ENCODE results near the gene KDM1A. TPM values are rescaled to one million over a fixed set of nuclear protein-coding genes. Genes with fewer than 3 reads are reported as not detected.

KDM1A gene
- total and polyA plus RNA-seq, 2 donors (not counting 1 experiment from before 2014, with no cell fraction given), result 30.2 to 47.4 TPM

GRCh38 chr1:23079025-23079424 lies 59.8 kb downstream of the KDM1A start:
- Histone ChIP-seq H3K27me3 (replicated peaks in 1 of 4; ENCODE audit: control extremely low read depth in 1 of 4, control insufficient read depth in 3 of 4, insufficient read depth in 4 of 4, low read length in 3 of 4) (no peaks in the 10 kb centered on the region), H2AFZ (ENCODE audit: insufficient read depth, low read depth, low read length, poor library complexity, severe bottlenecking) (no peak overlapping the region), H3K36me3 (replicated peaks in 1 of 2; ENCODE audit: control extremely low read depth in 1 of 2, control insufficient read depth in 1 of 2, extremely low read depth in 1 of 2, insufficient read depth in 2 of 2, low read length in 1 of 2) (peaks cover 3 to 65% of the 10 kb centered on the region in 2 experiments), H3K4me2 (replicated peaks; ENCODE audit: low read depth, low read length, poor library complexity, severe bottlenecking) (no peak overlapping the region), H3K79me2 (ENCODE audit: control insufficient read depth, insufficient read depth, low read length) (no peaks in the 10 kb centered on the region), H3K4me3 (ENCODE audit: control extremely low read depth in 1 of 5, extremely low read depth in 1 of 5, insufficient read depth in 1 of 5, low read depth in 2 of 5, low read length in 4 of 5) (no peak overlapping the region), H3K9ac (ENCODE audit: low read length) (no peak overlapping the region), H3K9me3 (ENCODE audit: control extremely low read depth in 1 of 3, control insufficient read depth in 2 of 3, insufficient read depth in 1 of 3, low read length in 2 of 3) (no peaks in the 10 kb centered on the region), H3K27ac (ENCODE audit: low read length in 2 of 2) (no peak overlapping the region), H4K20me1 (ENCODE audit: control insufficient read depth, insufficient read depth, low read length, poor library complexity, severe bottlenecking) (no peaks in the 10 kb centered on the region), H3K4me1 (ENCODE audit: control insufficient read depth in 2 of 2, insufficient read depth in 2 of 2, low read length in 2 of 2) (no peaks in the 10 kb centered on the region)
- 98% methylated on average over 4 of the region's 6 CpGs for WGBS (ENCODE audit: insufficient coverage)
- no peaks in the 10 kb centered on the region for H3K9me3 Mint-ChIP-seq (ENCODE audit: insufficient read depth)
- intact Hi-C loops (cut with micrococcal nuclease), result no loop called here
- no peak overlapping the region for H3K27ac Mint-ChIP-seq
- ATAC-seq (ENCODE audit: low read depth) (no peak), DNase-seq (no peak)
- H3K4me1 Mint-ChIP-seq, result no peaks in the 10 kb centered on the region
- no peaks in the 10 kb centered on the region for H3K27me3 Mint-ChIP-seq
- no peak for TF ChIP-seq EZH2 (IDR thresholded peaks at IDR 0.05; ENCODE audit: borderline replicate concordance, insufficient read depth, low read depth, low read length, poor library complexity, severe bottlenecking)
- TF ChIP-seq, protein P1, sequence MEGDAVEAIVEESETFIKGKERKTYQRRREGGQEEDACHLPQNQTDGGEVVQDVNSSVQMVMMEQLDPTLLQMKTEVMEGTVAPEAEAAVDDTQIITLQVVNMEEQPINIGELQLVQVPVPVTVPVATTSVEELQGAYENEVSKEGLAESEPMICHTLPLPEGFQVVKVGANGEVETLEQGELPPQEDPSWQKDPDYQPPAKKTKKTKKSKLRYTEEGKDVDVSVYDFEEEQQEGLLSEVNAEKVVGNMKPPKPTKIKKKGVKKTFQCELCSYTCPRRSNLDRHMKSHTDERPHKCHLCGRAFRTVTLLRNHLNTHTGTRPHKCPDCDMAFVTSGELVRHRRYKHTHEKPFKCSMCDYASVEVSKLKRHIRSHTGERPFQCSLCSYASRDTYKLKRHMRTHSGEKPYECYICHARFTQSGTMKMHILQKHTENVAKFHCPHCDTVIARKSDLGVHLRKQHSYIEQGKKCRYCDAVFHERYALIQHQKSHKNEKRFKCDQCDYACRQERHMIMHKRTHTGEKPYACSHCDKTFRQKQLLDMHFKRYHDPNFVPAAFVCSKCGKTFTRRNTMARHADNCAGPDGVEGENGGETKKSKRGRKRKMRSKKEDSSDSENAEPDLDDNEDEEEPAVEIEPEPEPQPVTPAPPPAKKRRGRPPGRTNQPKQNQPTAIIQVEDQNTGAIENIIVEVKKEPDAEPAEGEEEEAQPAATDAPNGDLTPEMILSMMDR (IDR thresholded peaks at IDR 0.05), result no peak
- no peak overlapping the region for H3K4me3 Mint-ChIP-seq
- CTCF ChIA-PET, result interaction anchor here (2.1 kb wide), 1 partner anchor 105 kb away, joined by 5 read pairs; no protein-coding TSS in a partner anchor
- POLR2A ChIA-PET, result no interaction called here

DNA sequence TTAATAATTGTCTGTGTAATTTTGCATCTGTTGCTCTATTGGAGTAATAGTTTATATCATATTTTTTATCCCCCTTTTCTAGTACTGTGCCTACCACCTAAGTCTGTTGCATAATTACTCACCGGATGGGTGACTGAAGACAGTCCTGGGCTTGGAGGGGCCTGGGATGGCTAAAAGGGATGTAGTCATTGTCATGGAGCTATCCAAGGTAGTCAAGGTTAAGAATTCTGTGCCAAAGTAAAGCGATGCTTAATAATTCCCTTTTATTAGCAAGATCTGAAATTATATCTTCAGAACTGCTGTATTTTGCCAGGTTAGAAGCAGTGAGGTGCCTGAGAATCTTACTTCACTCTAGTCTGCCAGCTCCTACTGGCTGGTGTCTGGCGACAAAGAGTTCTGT lies 61.6 kb downstream of the KDM1A start:
- POLR2A ChIA-PET, result interaction anchor here (0.6 kb wide), 1 partner anchor 797 kb away, joined by 4 read pairs; no protein-coding TSS in a partner anchor
- Histone ChIP-seq H3K4me1 (ENCODE audit: control insufficient read depth in 2 of 2, insufficient read depth in 2 of 2, low read length in 2 of 2) (no peaks in the 10 kb centered on the region), H2AFZ (ENCODE audit: insufficient read depth, low read depth, low read length, poor library complexity, severe bottlenecking) (no peak overlapping the region), H3K4me2 (replicated peaks; ENCODE audit: low read depth, low read length, poor library complexity, severe bottlenecking) (no peak overlapping the region), H3K27ac (ENCODE audit: low read length in 2 of 2) (no peak overlapping the region), H3K4me3 (ENCODE audit: control extremely low read depth in 1 of 5, extremely low read depth in 1 of 5, insufficient read depth in 1 of 5, low read depth in 2 of 5, low read length in 4 of 5) (no peak overlapping the region), H3K79me2 (ENCODE audit: control insufficient read depth, insufficient read depth, low read length) (no peaks in the 10 kb centered on the region), H3K9ac (ENCODE audit: low read length) (no peak overlapping the region), H3K36me3 (replicated peaks in 1 of 2; ENCODE audit: control extremely low read depth in 1 of 2, control insufficient read depth in 1 of 2, extremely low read depth in 1 of 2, insufficient read depth in 2 of 2, low read length in 1 of 2) (peaks cover 3 to 78% of the 10 kb centered on the region in 2 experiments), H3K9me3 (ENCODE audit: control extremely low read depth in 1 of 3, control insufficient read depth in 2 of 3, insufficient read depth in 1 of 3, low read length in 2 of 3) (no peaks in the 10 kb centered on the region), H3K27me3 (replicated peaks in 1 of 4; ENCODE audit: control extremely low read depth in 1 of 4, control insufficient read depth in 3 of 4, insufficient read depth in 4 of 4, low read length in 3 of 4) (no peaks in the 10 kb centered on the region), H4K20me1 (ENCODE audit: control insufficient read depth, insufficient read depth, low read length, poor library complexity, severe bottlenecking) (no peaks in the 10 kb centered on the region)
- CTCF ChIA-PET, result interaction anchor here (0.6 to 1.0 kb wide), 2 partner anchors 103 to 757 kb away, joined by 4 to 5 read pairs; no protein-coding TSS in a partner anchor
- ATAC-seq (ENCODE audit: low read depth) (no peak), DNase-seq (no peak)
- no peak overlapping the region for H3K27ac Mint-ChIP-seq
- intact Hi-C loops (cut with micrococcal nuclease), result no loop called here
- TF ChIP-seq EZH2 (IDR thresholded peaks at IDR 0.05; ENCODE audit: borderline replicate concordance, insufficient read depth, low read depth, low read length, poor library complexity, severe bottlenecking), result no peak
- TF ChIP-seq, protein P1 (IDR thresholded peaks at IDR 0.05), result no peak
- H3K4me1 Mint-ChIP-seq, result no peaks in the 10 kb centered on the region
- no peaks in the 10 kb centered on the region for H3K9me3 Mint-ChIP-seq (ENCODE audit: insufficient read depth)
- no peaks in the 10 kb centered on the region for H3K27me3 Mint-ChIP-seq
- WGBS (ENCODE audit: insufficient coverage), result 100% methylated on average over 1 of the region's 3 CpGs
- no peak overlapping the region for H3K4me3 Mint-ChIP-seq
